Endothelial cell of umbilical vein (primary cell): ENCODE results near the gene OR51D1. TPM values are rescaled to one million over a fixed set of nuclear protein-coding genes. Genes with fewer than 3 reads are reported as not detected.

Experiments used
- Bru-seq: library from RNA; stranded (reverse); fragments of 400-500 nt; gene quantifications from one replicate; lab custom pipeline; 2021; lab: Mats Ljungman, UMichigan
- BruChase-seq, 2 experiments: library from RNA; stranded (reverse); fragments of 400-500 nt; gene quantifications; one replicate each; lab custom pipeline; 2021; lab: Mats Ljungman, UMichigan
- BruUV-seq: library from RNA; stranded (reverse); fragments of 400-500 nt; replicated peaks from 2 replicates; lab custom pipeline; 2021; lab: Mats Ljungman, UMichigan
- CTCF ChIA-PET: fragments of 300-600, 350-600 bp; sonication (Branson Sonifier 250); formaldehyde crosslinking; loops from one replicate; lab custom pipeline; 2021; ENCODE audit warnings: antibody characterized with exemption, inconsistent platforms; lab: Charles Lee
- POLR2A ChIA-PET: fragments of 300-600, 350-600 bp; sonication (Branson Sonifier 250); formaldehyde crosslinking; loops from one replicate; lab custom pipeline; 2021; ENCODE audit warnings: antibody characterized with exemption, inconsistent platforms; lab: Charles Lee
- DNase-seq: peaks from one replicate; pipeline ENCODE4 v3.0.0-alpha.2; 2011; ENCODE audit warnings: low read depth, low spot score
- FAIRE-seq: peaks from 2 replicates; lab custom pipeline; 2011; peaks lifted over from hg19 to GRCh38; lab: Jason Lieb, UNC
- H2AFZ ChIP-seq: 2 replicates; pipeline ENCODE4 v1.6.0; 2012; ENCODE audit warnings: low read depth, low read length, control low read depth, inconsistent platforms
- H3K27ac ChIP-seq: 2 replicates; pipeline ENCODE4 v1.5.1; 2011; ENCODE audit warnings: low read depth, mild to moderate bottlenecking, control low read depth, low read length, moderate library complexity; ENCODE audit not compliant: insufficient read depth
- H3K27me3 ChIP-seq, 2 experiments: 2 replicates each; pipeline versions ENCODE4 v1.6.0 to v1.6.1; 2011; ENCODE audit warnings: low read length in 2 of 2, mixed read lengths in 1 of 2; ENCODE audit not compliant: control insufficient read depth in 2 of 2, insufficient read depth in 2 of 2
- H3K36me3 ChIP-seq, 2 experiments: 2 replicates in 1 of 2; 3 replicates in 1 of 2; pipeline ENCODE4 v1.5.1; 2011; ENCODE audit warnings: low read length in 2 of 2, mild to moderate bottlenecking in 1 of 2, moderate library complexity in 1 of 2; ENCODE audit not compliant: control insufficient read depth in 2 of 2, insufficient read depth in 2 of 2; ENCODE audit errors: extremely low read depth in 1 of 2
- H3K4me1 ChIP-seq: 3 replicates; pipeline ENCODE4 v1.5.1; 2011; ENCODE audit warnings: mild to moderate bottlenecking, low read length; ENCODE audit not compliant: control insufficient read depth, insufficient read depth; ENCODE audit errors: extremely low read depth
- H3K4me2 ChIP-seq: 2 replicates; pipeline ENCODE4 v1.6.1; 2011; ENCODE audit warnings: low read length, control low read depth, mixed read lengths; ENCODE audit not compliant: insufficient read depth
- H3K4me3 ChIP-seq, 3 experiments: fragments of 200-600 bp in 1 of 3; sonication (generic), shearing (Covaris generic) in 1 of 3; replicated peaks in 1 of 3; 2 replicates each; pipeline ENCODE4 v1.5.1; 2011 to 2016; ENCODE audit warnings: control low read depth in 3 of 3, low read length in 3 of 3, mild to moderate bottlenecking in 2 of 3, inconsistent platforms in 1 of 3, low read depth in 1 of 3, moderate library complexity in 1 of 3; ENCODE audit not compliant: insufficient read depth in 1 of 3
- H3K79me2 ChIP-seq: 2 replicates; pipeline ENCODE4 v1.6.0; 2012; ENCODE audit warnings: low read length, inconsistent platforms; ENCODE audit not compliant: control insufficient read depth, insufficient read depth
- H3K9ac ChIP-seq: replicated peaks from 2 replicates; pipeline ENCODE3; 2011; ENCODE audit warnings: low read length, control low read depth; ENCODE audit not compliant: insufficient read depth; ENCODE audit errors: extremely low read depth
- H3K9me1 ChIP-seq: replicated peaks from 3 replicates; pipeline ENCODE4 v1.6.0; 2011; ENCODE audit warnings: mild to moderate bottlenecking, low read length; ENCODE audit not compliant: control insufficient read depth, insufficient read depth; ENCODE audit errors: extremely low read depth
- H3K9me3 ChIP-seq: replicated peaks from 2 replicates; pipeline ENCODE4 v1.5.1; 2012; ENCODE audit warnings: low read length, inconsistent platforms; ENCODE audit not compliant: control insufficient read depth, insufficient read depth
- H4K20me1 ChIP-seq: replicated peaks from 2 replicates; pipeline ENCODE3; 2011; ENCODE audit warnings: mild to moderate bottlenecking, low read length; ENCODE audit not compliant: control insufficient read depth, insufficient read depth; ENCODE audit errors: extremely low read depth
- CTCF ChIP-seq, 2 donors: IDR thresholded peaks; 1 replicate in 1 of 2; 2 replicates in 1 of 2; pipeline ENCODE4 v1.5.1; 2011; ENCODE audit warnings: low read length in 2 of 2, mild to moderate bottlenecking in 2 of 2, moderate library complexity in 2 of 2, control low read depth in 1 of 2, inconsistent platforms in 1 of 2, low read depth in 1 of 2; ENCODE audit not compliant: insufficient read depth in 1 of 2; ENCODE audit errors: extremely low read depth in 1 of 2
- JUN ChIP-seq: IDR thresholded peaks from 2 replicates; pipeline ENCODE4 v1.6.1; 2011; ENCODE audit warnings: borderline replicate concordance, low read depth; ENCODE audit not compliant: insufficient read length, insufficient read depth
- MYC ChIP-seq: IDR thresholded peaks from one replicate; pipeline ENCODE4 v1.6.1; 2011; ENCODE audit warnings: mild to moderate bottlenecking, low read depth, low read length
- POLR2A ChIP-seq: IDR thresholded peaks from 2 replicates; pipeline ENCODE4 v1.6.1; 2012; ENCODE audit warnings: low read depth, mild to moderate bottlenecking, control low read depth, low read length
- dilution Hi-C: fragments of 300-500 bp; cut with MboI; formaldehyde crosslinking; loops from one replicate; pipeline ENCODE4 v1.15.0; 2019; ENCODE audit warnings: low sequenced_read_pairs; ENCODE audit not compliant: extremely low pct_ligation_motif_present
- intact Hi-C: fragments of 100-400 bp; cut with micrococcal nuclease; formaldehyde crosslinking; loops from one replicate; pipeline ENCODE4 v1.10.0; 2022
- long read RNA-seq: library from polyadenylated mRNA; stranded (forward); transcript quantifications from one replicate; pipeline ENCODE4 v2.0.0, GENCODE V29; 2021
- polyA minus RNA-seq, 3 experiments: library from RNA; depleted of rRNA, polyadenylated mRNA; stranded (reverse); fragments of >200 nt; gene quantifications; 1 replicate in 1 of 3; 2 replicates in 2 of 3; pipeline ENCODE4 v1.2.3, GENCODE V29; 2011
- polyA plus RNA-seq, 4 experiments: library from polyadenylated mRNA; depleted of rRNA in 3 of 4; stranded (reverse) in 3 of 4; unstranded in 1 of 4; fragments of >200 nt; gene quantifications; 2 replicates each; pipeline versions ENCODE4 v1.2.1 to v1.2.3, GENCODE V29; 2011 to 2012; ENCODE audit warnings: missing spikeins in 1 of 4
- total RNA-seq: library from RNA; stranded (reverse); gene quantifications from 2 replicates; pipeline ENCODE4 v1.2.3, GENCODE V29; 2021

OR51D1 gene
- total RNA-seq: not detected in 2 replicates
- not detected in 2 replicates for polyA plus RNA-seq
- not detected in 2 replicates for polyA plus RNA-seq (2011; cell fraction: cytosol; rRNA removed)
- not detected in 2 replicates for polyA plus RNA-seq (2011; cell fraction: nucleus; rRNA removed)
- not detected in 2 replicates for polyA plus RNA-seq (2012)
- polyA minus RNA-seq: not detected in 2 replicates
- not detected for polyA minus RNA-seq (2011; cell fraction: cytosol; rRNA and poly(A)+ RNA removed)
- polyA minus RNA-seq (2011; cell fraction: nucleus; rRNA and poly(A)+ RNA removed): not detected in 2 replicates
- not detected for Bru-seq, nascent RNA
- BruChase-seq, experiment 1, labeled RNA remaining after a 6-hour chase: not detected
- BruChase-seq, experiment 2, labeled RNA remaining after a 2-hour chase: not detected
- long read RNA-seq: 0 reads

- Histone ChIP-seq H3K79me2 (no peaks in the 10 kb centered on the region), H3K27ac (no peak within 1 kb of the TSS), H3K4me1 (no peaks in the 10 kb centered on the region), H3K36me3 (no peaks in the 10 kb centered on the region), H3K27me3 (peaks cover 0 to 1% of the 10 kb centered on the region in 2 experiments), H4K20me1 (no peaks in the 10 kb centered on the region), H2AFZ (peak within 1 kb of the TSS; percentile 13), H3K4me2 (no peak within 1 kb of the TSS), H3K4me3 (no peak within 1 kb of the TSS), H3K9me1 (no peaks in the 10 kb centered on the region), H3K9me3 (no peaks in the 10 kb centered on the region), H3K9ac (no peak within 1 kb of the TSS)
- CTCF ChIA-PET: interaction anchor here (0.7 to 3.1 kb wide), 32 partner anchors 10 to 1676 kb away, joined by 3 to 54 read pairs (median 4); partner anchors contain the start of genes OR52N2 and TRIM68
- no TSS peak for BruUV-seq
- FAIRE-seq (peak; percentile 84), DNase-seq (peak; percentile 66)
- POLR2A ChIA-PET: no interaction called here
- intact Hi-C loops (loop anchor here (1.0 kb wide), 5 partner anchors 367 to 1171 kb away; partner anchors contain the start of gene OR52N2), dilution Hi-C loops (no loop called here)
- TF ChIP-seq JUN (no peak), CTCF (IDR thresholded peaks at IDR 0.05; ENCODE audit: extremely low read depth in 1 of 2, insufficient read depth in 1 of 2, low read depth in 1 of 2, low read length in 2 of 2) (peak; percentile 82 to 93), POLR2A (no peak), MYC (no peak)
Observed at GRCh38 chr11:4636962-4637661, at the start of gene OR51D1. Gene OR51D1, plus strand, starts transcription at chr11:4637477. Its CDS starts 2,314 bp downstream, at chr11:4639791.
